ENCODE results near the gene DIAPH1. TPM values are rescaled to one million over a fixed set of nuclear protein-coding genes. Genes with fewer than 3 reads are reported as not detected.

Gene DIAPH1
- total and polyA plus RNA-seq, 4 donors = 51.5 to 74.7 (median 70.9) TPM

DNA sequence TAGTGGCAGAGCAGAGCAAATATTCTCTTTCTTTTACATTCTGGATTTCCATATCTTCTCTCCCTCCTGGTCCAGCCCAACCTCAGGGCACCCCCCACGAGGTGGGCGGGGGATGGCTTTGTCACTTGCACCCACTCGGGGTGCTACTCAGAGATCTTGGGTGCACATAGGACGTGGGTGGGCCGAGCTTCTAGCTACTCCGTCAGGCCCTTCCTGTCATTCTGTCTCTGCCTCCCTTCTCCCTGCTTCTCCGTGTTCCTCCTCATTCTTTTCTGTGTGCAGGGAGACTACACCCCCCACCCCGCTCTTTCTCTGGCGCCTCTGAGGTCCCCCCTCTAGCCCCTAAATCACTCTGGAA lies 110.4 kb downstream of the DIAPH1 start (continued):
- TF ChIP-seq TAF1 (conservative IDR thresholded peaks at IDR 0.05) = no peak

DNA sequence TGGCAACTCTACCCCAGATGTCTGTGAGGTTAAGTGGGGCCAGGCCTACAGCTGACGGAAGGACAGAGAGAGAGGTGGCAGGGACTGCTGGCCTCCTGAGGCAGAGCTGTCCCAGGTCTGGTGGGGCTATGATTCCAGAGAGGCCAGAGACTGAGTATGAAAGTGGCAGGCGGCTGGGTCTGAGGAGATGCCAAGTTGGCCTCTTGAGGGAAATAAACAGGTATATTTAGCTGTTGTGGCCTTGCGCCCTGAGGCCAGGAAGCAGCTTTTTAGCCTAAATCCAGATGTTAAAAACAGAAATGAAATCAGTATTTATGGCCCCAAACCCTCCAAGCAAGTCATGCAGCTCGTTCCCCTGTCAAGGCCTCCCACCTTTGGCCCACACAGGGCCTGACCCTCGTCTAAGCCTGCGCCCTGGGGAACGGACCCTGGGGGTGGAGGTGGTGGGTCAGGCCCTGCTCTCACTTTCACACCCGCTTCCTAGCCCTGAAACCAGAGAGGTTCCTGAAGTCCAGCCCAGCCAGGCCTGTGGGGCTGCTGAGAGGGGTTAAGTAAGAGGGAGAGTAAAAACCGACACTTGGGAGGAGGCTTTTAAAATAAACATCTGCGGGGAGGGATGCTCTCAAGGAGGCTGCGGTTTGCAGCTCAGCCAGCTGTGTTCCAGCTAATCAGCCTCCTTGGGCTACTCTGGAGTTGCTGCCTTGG lies 111.3 kb downstream of the DIAPH1 start:
- H3K36me3 ChIP-seq (ENCODE audit: control insufficient read depth in 4 of 4, insufficient read depth in 3 of 4, low read depth in 1 of 4, low read length in 3 of 4) = peaks cover 0 to 6% (median 0%) of the 10 kb centered on the region in 4 donors
- H3K9me3 ChIP-seq (ENCODE audit: control insufficient read depth in 4 of 4, low read length in 3 of 4) = no peaks in the 10 kb centered on the region
- H3K27ac ChIP-seq (ENCODE audit: low read depth in 1 of 2, low read length in 2 of 2) = peak overlapping the region; percentile 69
- no peak overlapping the region for H3K4me3 ChIP-seq (ENCODE audit: low read depth in 1 of 3, low read length in 3 of 3)
- peaks cover 0 to 2% (median under 1%) of the 10 kb centered on the region in 4 donors for H3K4me1 ChIP-seq (ENCODE audit: control insufficient read depth in 4 of 4, insufficient read depth in 4 of 4, low read length in 3 of 4)
- H3K9ac ChIP-seq (ENCODE audit: low read depth in 1 of 2, low read length in 2 of 2) = no peak overlapping the region
- no peaks in the 10 kb centered on the region for H3K27me3 ChIP-seq (ENCODE audit: control insufficient read depth in 4 of 4, insufficient read depth in 4 of 4, low read length in 3 of 4)
- WGBS = 80% methylated on average over 11 of the region's 11 CpGs
- TF ChIP-seq, protein P1, sequence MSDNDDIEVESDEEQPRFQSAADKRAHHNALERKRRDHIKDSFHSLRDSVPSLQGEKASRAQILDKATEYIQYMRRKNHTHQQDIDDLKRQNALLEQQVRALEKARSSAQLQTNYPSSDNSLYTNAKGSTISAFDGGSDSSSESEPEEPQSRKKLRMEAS (IDR thresholded peaks at IDR 0.05) = no peak
- TF ChIP-seq NR2F2 (IDR thresholded peaks at IDR 0.05) = peak; percentile 72
- no peak for DNase-seq (ENCODE audit: low spot score)

DNA sequence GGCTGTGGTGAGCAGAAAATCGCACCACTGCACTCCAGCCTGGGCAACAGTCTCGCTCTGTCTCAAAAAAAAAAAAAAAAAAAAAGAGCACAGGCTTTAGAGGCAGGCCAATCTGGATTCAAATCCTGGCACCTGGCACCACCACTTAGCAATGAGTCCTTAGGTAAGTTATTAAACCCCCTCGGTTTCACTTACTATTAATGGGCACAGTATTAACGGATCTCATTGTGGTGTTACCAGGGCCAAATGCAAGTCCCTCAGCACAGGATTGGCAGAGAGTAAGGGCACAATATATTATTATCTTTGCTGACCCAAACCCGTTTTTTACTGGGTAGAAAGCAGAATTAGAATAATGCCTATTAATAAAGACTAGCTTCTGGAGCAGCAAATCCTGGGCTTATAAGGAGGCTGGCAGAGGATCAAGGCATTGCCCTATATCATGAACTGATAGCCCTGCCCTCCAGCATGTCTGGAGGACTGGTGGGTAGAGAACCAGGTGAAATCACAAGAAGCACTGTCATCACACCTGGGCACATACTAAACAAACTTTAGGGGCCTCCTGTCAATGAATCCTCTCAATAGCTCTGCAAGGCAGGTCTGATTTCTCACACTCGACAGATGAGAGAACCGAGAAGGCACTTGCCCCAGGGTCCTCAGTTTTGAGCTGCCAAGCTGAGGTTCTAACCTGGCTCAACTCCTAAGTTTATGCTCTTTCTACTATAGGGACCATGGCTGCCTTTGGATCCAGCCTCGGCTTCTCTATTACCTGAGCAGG lies 112.2 kb downstream of the DIAPH1 start:
- WGBS = 93% methylated on average over 8 of the region's 8 CpGs
- H3K9ac ChIP-seq (ENCODE audit: low read depth in 1 of 2, low read length in 2 of 2) = no peak overlapping the region

More for the DNA sequence above, 112.2 kb downstream of the DIAPH1 start:
- no peaks in the 10 kb centered on the region for H3K27me3 ChIP-seq (ENCODE audit: control insufficient read depth in 4 of 4, insufficient read depth in 4 of 4, low read length in 3 of 4)
- TF ChIP-seq EGR1 (IDR thresholded peaks at IDR 0.05; ENCODE audit: low read depth in 2 of 2) (no peak), HNF4A (conservative IDR thresholded peaks at IDR 0.05) (no peak), TAF1 (conservative IDR thresholded peaks at IDR 0.05) (no peak), NR2F2 (IDR thresholded peaks at IDR 0.05) (no peak), GABPA (IDR thresholded peaks at IDR 0.05 in 1 of 2, conservative IDR thresholded peaks at IDR 0.05 in 1 of 2) (no peak)
- TF ChIP-seq, protein P2, sequence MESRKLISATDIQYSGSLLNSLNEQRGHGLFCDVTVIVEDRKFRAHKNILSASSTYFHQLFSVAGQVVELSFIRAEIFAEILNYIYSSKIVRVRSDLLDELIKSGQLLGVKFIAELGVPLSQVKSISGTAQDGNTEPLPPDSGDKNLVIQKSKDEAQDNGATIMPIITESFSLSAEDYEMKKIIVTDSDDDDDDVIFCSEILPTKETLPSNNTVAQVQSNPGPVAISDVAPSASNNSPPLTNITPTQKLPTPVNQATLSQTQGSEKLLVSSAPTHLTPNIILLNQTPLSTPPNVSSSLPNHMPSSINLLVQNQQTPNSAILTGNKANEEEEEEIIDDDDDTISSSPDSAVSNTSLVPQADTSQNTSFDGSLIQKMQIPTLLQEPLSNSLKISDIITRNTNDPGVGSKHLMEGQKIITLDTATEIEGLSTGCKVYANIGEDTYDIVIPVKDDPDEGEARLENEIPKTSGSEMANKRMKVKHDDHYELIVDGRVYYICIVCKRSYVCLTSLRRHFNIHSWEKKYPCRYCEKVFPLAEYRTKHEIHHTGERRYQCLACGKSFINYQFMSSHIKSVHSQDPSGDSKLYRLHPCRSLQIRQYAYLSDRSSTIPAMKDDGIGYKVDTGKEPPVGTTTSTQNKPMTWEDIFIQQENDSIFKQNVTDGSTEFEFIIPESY (IDR thresholded peaks at IDR 0.05) = no peak
- TF ChIP-seq, protein P3, sequence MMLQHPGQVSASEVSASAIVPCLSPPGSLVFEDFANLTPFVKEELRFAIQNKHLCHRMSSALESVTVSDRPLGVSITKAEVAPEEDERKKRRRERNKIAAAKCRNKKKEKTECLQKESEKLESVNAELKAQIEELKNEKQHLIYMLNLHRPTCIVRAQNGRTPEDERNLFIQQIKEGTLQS (IDR thresholded peaks at IDR 0.05) = no peak
- TF ChIP-seq, protein P1 (IDR thresholded peaks at IDR 0.05) = no peak
- TF ChIP-seq, protein P4, sequence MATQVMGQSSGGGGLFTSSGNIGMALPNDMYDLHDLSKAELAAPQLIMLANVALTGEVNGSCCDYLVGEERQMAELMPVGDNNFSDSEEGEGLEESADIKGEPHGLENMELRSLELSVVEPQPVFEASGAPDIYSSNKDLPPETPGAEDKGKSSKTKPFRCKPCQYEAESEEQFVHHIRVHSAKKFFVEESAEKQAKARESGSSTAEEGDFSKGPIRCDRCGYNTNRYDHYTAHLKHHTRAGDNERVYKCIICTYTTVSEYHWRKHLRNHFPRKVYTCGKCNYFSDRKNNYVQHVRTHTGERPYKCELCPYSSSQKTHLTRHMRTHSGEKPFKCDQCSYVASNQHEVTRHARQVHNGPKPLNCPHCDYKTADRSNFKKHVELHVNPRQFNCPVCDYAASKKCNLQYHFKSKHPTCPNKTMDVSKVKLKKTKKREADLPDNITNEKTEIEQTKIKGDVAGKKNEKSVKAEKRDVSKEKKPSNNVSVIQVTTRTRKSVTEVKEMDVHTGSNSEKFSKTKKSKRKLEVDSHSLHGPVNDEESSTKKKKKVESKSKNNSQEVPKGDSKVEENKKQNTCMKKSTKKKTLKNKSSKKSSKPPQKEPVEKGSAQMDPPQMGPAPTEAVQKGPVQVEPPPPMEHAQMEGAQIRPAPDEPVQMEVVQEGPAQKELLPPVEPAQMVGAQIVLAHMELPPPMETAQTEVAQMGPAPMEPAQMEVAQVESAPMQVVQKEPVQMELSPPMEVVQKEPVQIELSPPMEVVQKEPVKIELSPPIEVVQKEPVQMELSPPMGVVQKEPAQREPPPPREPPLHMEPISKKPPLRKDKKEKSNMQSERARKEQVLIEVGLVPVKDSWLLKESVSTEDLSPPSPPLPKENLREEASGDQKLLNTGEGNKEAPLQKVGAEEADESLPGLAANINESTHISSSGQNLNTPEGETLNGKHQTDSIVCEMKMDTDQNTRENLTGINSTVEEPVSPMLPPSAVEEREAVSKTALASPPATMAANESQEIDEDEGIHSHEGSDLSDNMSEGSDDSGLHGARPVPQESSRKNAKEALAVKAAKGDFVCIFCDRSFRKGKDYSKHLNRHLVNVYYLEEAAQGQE (IDR thresholded peaks at IDR 0.05) = no peak
- H3K4me1 ChIP-seq (ENCODE audit: control insufficient read depth in 4 of 4, insufficient read depth in 4 of 4, low read length in 3 of 4) = no peaks in the 10 kb centered on the region
- peaks cover 0 to 6% (median 0%) of the 10 kb centered on the region in 4 donors for H3K36me3 ChIP-seq (ENCODE audit: control insufficient read depth in 4 of 4, insufficient read depth in 3 of 4, low read depth in 1 of 4, low read length in 3 of 4)
- H3K27ac ChIP-seq (ENCODE audit: low read depth in 1 of 2, low read length in 2 of 2) = no peak overlapping the region
- no peak for DNase-seq (ENCODE audit: low spot score)
- no peak overlapping the region for H3K4me3 ChIP-seq (ENCODE audit: low read depth in 1 of 3, low read length in 3 of 3)
- no peaks in the 10 kb centered on the region for H3K9me3 ChIP-seq (ENCODE audit: control insufficient read depth in 4 of 4, low read length in 3 of 4)

Measured in liver (tissue), 9 donors.